GM23338 (cell line): ENCODE measurements around the gene SPATA31C1. TPM values are rescaled to one million over a fixed set of nuclear protein-coding genes. Genes with fewer than 3 reads are reported as not detected.

Experiments
- ATAC-seq: fragments of 200-7000 bp; cut with Tn5 transposase; 3 replicates; pipeline ENCODE4 v1.9.1; 2020
- DNase-seq: peaks from one replicate; pipeline ENCODE4 v3.0.0-alpha.2; 2015; ENCODE audit warnings: low spot score
- H2AFZ ChIP-seq: fragments of 200-600 bp; sonication (generic); 2 replicates; pipeline ENCODE4 v1.8.0; 2016; ENCODE audit warnings: antibody characterized with exemption, mild to moderate bottlenecking, moderate library complexity
- H3F3A ChIP-seq: fragments of 200-600 bp; sonication (generic); replicated peaks from 2 replicates; pipeline ENCODE4 v1.8.0; 2017; ENCODE audit warnings: antibody characterized with exemption, mixed run types, low read depth
- H3K27ac ChIP-seq: fragments of 200-600 bp; sonication (generic); 2 replicates; pipeline ENCODE4 v1.6.1; 2016; ENCODE audit warnings: low read depth
- H3K27me3 ChIP-seq: fragments of 200-600 bp; sonication (generic); 2 replicates; pipeline ENCODE4 v1.8.0; 2016; ENCODE audit warnings: mild to moderate bottlenecking, mixed run types, moderate library complexity; ENCODE audit not compliant: insufficient read depth
- H3K36me3 ChIP-seq: fragments of 200-600 bp; sonication (generic); 2 replicates; pipeline ENCODE4 v1.8.0; 2016; ENCODE audit warnings: mild to moderate bottlenecking; ENCODE audit not compliant: insufficient read depth
- H3K4me1 ChIP-seq: fragments of 200-600 bp; sonication (generic); 2 replicates; pipeline ENCODE4 v1.8.0; 2016; ENCODE audit warnings: mild to moderate bottlenecking, moderate library complexity; ENCODE audit not compliant: insufficient read depth
- H3K4me2 ChIP-seq: fragments of 200-600 bp; sonication (generic); 2 replicates; pipeline ENCODE4 v1.7.1; 2017; ENCODE audit warnings: mixed run types
- H3K4me3 ChIP-seq: fragments of 200-600 bp; sonication (generic); 2 replicates; pipeline ENCODE4 v1.6.1; 2016; ENCODE audit warnings: mixed run types
- H3K79me2 ChIP-seq: fragments of 200-600 bp; sonication (generic); replicated peaks from 2 replicates; pipeline ENCODE4 v1.8.0; 2017; ENCODE audit warnings: mild to moderate bottlenecking; ENCODE audit not compliant: insufficient read depth
- H3K9me2 ChIP-seq: fragments of 200-600 bp; sonication (generic); 2 replicates; pipeline ENCODE4 v1.8.0; 2017; ENCODE audit not compliant: insufficient read depth
- H4K20me1 ChIP-seq: fragments of 200-600 bp; sonication (generic); replicated peaks from 2 replicates; pipeline ENCODE4 v1.8.0; 2017; ENCODE audit warnings: mild to moderate bottlenecking; ENCODE audit not compliant: insufficient read depth
- H3K27ac Mint-ChIP-seq: 2 replicates; pipeline ENCODE4 v1.8.0; 2020; ENCODE audit warnings: inconsistent platforms, mild to moderate bottlenecking, moderate library complexity, mixed read lengths
- H3K27me3 Mint-ChIP-seq: 3 replicates; pipeline ENCODE4 v1.8.0; 2022; ENCODE audit warnings: low read depth, mild to moderate bottlenecking, moderate library complexity, mixed read lengths, inconsistent platforms; ENCODE audit not compliant: insufficient read depth, poor library complexity
- H3K36me3 Mint-ChIP-seq: 3 replicates; pipeline ENCODE4 v1.8.0; 2021; ENCODE audit warnings: low read depth, mild to moderate bottlenecking, inconsistent platforms, moderate library complexity, mixed read lengths
- H3K4me1 Mint-ChIP-seq: 3 replicates; pipeline ENCODE4 v1.8.0; 2020; ENCODE audit warnings: mild to moderate bottlenecking, inconsistent platforms, mixed read lengths
- H3K4me3 Mint-ChIP-seq: 3 replicates; pipeline ENCODE4 v1.8.0; 2021; ENCODE audit warnings: moderate library complexity, mild to moderate bottlenecking, inconsistent platforms, mixed read lengths
- H3K9me3 Mint-ChIP-seq: 3 replicates; pipeline ENCODE4 v1.8.0; 2020; ENCODE audit warnings: moderate library complexity, mild to moderate bottlenecking, inconsistent platforms, mixed read lengths
- CREB1 ChIP-seq: fragments of 250-450 bp; sonication (Bioruptor Pico); IDR thresholded peaks from 2 replicates; pipeline ENCODE4 v1.5.0; 2020; ENCODE audit warnings: low read depth, mild to moderate bottlenecking, moderate library complexity
- ETS1 ChIP-seq: IDR thresholded peaks from 2 replicates; pipeline ENCODE4 v1.6.1; 2016; ENCODE audit warnings: antibody characterized with exemption
- EZH2 ChIP-seq: fragments of 200-600 bp; sonication (generic); IDR thresholded peaks from one replicate; pipeline ENCODE4 v1.8.0; 2017; ENCODE audit warnings: antibody characterized with exemption, mild to moderate bottlenecking, low read depth; ENCODE audit not compliant: unreplicated experiment
- EZH2phosphoT487 ChIP-seq: fragments of 200-600 bp; sonication (generic); IDR thresholded peaks from one replicate; pipeline ENCODE4 v1.8.1; 2018; ENCODE audit warnings: antibody characterized with exemption; ENCODE audit not compliant: unreplicated experiment
- JUNB ChIP-seq: IDR thresholded peaks from one replicate; pipeline ENCODE4 v1.6.1; 2016; ENCODE audit warnings: antibody characterized with exemption; ENCODE audit not compliant: unreplicated experiment
- NANOG ChIP-seq: IDR thresholded peaks from 2 replicates; pipeline ENCODE4 v1.6.1; 2016; ENCODE audit warnings: antibody characterized with exemption, borderline replicate concordance
- POLR2AphosphoS5 ChIP-seq: IDR thresholded peaks from 2 replicates; pipeline ENCODE4 v1.6.1; 2016; ENCODE audit warnings: antibody characterized with exemption, low read depth
- STAT1 ChIP-seq: IDR thresholded peaks from one replicate; pipeline ENCODE4 v1.6.1; 2016; ENCODE audit warnings: antibody characterized with exemption; ENCODE audit not compliant: unreplicated experiment
- ZNF114 ChIP-seq: fragments of 250-450 bp; sonication (Bioruptor Pico); IDR thresholded peaks from 2 replicates; pipeline ENCODE4 v1.5.0; 2020; ENCODE audit warnings: mild to moderate bottlenecking, moderate library complexity
- ZNF331 ChIP-seq: fragments of 250-450 bp; sonication (Bioruptor Pico); IDR thresholded peaks from 2 replicates; pipeline ENCODE4 v1.5.0; 2020; ENCODE audit warnings: low read depth, mild to moderate bottlenecking, moderate library complexity
- ZNF462 ChIP-seq: fragments of 250-450 bp; sonication (Bioruptor Pico); IDR thresholded peaks from 2 replicates; pipeline ENCODE4 v1.5.0; 2020; ENCODE audit warnings: mild to moderate bottlenecking, moderate library complexity
- polyA plus RNA-seq: library from polyadenylated mRNA; unstranded; fragments of >200 nt; fragmentation: Nextera tagmentation; extraction: Ambion mirVana; gene quantifications from 2 replicates; pipeline ENCODE4 v1.2.1, GENCODE V29; 2016
- total RNA-seq: library from RNA; depleted of rRNA; stranded (reverse); fragments of >200 nt; shearing (Covaris generic); gene quantifications from 2 replicates; pipeline ENCODE4 v1.2.3, GENCODE V29; 2014
- TF ChIP-seq, protein P1 (sequence below), 2 experiments: fragments of 200-600 bp in 1 of 2; sonication (generic) in 1 of 2; conservative IDR thresholded peaks; 2 replicates each; pipeline versions ENCODE4 v1.5.1 to v1.6.1; 2016 to 2017; ENCODE audit warnings: antibody characterized with exemption in 2 of 2, low read depth in 2 of 2, mild to moderate bottlenecking in 2 of 2, moderate library complexity in 1 of 2
- TF ChIP-seq, protein P2 (sequence below): IDR thresholded peaks from one replicate; pipeline ENCODE4 v1.6.1; 2018; ENCODE audit warnings: antibody characterized with exemption; ENCODE audit not compliant: unreplicated experiment

SPATA31C1 gene
- total and polyA plus RNA-seq, 2 experiments from 2014 or later: not detected

- Mint-ChIP-seq H3K27ac (no peak overlapping the region), H3K4me3 (no peak overlapping the region), H3K36me3 (no peaks in the 10 kb centered on the region; the same call in 2 of the 3 replicates), H3K4me1 (peaks cover 3% of the 10 kb centered on the region), H3K27me3 (peaks cover 7% of the 10 kb centered on the region), H3K9me3 (peaks cover 2% of the 10 kb centered on the region; the same call in 2 of the 3 replicates)
- H4K20me1 ChIP-seq: no peaks in the 10 kb centered on the region
- DNase-seq (no peak), ATAC-seq (no peak)
- TF ChIP-seq, protein P1, sequence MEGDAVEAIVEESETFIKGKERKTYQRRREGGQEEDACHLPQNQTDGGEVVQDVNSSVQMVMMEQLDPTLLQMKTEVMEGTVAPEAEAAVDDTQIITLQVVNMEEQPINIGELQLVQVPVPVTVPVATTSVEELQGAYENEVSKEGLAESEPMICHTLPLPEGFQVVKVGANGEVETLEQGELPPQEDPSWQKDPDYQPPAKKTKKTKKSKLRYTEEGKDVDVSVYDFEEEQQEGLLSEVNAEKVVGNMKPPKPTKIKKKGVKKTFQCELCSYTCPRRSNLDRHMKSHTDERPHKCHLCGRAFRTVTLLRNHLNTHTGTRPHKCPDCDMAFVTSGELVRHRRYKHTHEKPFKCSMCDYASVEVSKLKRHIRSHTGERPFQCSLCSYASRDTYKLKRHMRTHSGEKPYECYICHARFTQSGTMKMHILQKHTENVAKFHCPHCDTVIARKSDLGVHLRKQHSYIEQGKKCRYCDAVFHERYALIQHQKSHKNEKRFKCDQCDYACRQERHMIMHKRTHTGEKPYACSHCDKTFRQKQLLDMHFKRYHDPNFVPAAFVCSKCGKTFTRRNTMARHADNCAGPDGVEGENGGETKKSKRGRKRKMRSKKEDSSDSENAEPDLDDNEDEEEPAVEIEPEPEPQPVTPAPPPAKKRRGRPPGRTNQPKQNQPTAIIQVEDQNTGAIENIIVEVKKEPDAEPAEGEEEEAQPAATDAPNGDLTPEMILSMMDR (conservative IDR thresholded peaks at IDR 0.05; ENCODE audit: low read depth in 2 of 2): no peak
- TF ChIP-seq STAT1 (no peak), JUNB (no peak), EZH2 (no peak), ZNF331 (no peak), ETS1 (no peak), CREB1 (CRISPR knock-in tag) (no peak), ZNF114 (CRISPR knock-in tag) (no peak), NANOG (no peak), EZH2phosphoT487 (no peak), POLR2AphosphoS5 (no peak), ZNF462 (CRISPR knock-in tag) (no peak)
- TF ChIP-seq, protein P2, sequence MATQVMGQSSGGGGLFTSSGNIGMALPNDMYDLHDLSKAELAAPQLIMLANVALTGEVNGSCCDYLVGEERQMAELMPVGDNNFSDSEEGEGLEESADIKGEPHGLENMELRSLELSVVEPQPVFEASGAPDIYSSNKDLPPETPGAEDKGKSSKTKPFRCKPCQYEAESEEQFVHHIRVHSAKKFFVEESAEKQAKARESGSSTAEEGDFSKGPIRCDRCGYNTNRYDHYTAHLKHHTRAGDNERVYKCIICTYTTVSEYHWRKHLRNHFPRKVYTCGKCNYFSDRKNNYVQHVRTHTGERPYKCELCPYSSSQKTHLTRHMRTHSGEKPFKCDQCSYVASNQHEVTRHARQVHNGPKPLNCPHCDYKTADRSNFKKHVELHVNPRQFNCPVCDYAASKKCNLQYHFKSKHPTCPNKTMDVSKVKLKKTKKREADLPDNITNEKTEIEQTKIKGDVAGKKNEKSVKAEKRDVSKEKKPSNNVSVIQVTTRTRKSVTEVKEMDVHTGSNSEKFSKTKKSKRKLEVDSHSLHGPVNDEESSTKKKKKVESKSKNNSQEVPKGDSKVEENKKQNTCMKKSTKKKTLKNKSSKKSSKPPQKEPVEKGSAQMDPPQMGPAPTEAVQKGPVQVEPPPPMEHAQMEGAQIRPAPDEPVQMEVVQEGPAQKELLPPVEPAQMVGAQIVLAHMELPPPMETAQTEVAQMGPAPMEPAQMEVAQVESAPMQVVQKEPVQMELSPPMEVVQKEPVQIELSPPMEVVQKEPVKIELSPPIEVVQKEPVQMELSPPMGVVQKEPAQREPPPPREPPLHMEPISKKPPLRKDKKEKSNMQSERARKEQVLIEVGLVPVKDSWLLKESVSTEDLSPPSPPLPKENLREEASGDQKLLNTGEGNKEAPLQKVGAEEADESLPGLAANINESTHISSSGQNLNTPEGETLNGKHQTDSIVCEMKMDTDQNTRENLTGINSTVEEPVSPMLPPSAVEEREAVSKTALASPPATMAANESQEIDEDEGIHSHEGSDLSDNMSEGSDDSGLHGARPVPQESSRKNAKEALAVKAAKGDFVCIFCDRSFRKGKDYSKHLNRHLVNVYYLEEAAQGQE: no peak
- no peaks in the 10 kb centered on the region for H3K79me2 ChIP-seq
- no peaks in the 10 kb centered on the region for H3K27me3 ChIP-seq
- H3K9me2 ChIP-seq: no peaks in the 10 kb centered on the region
- no peak overlapping the region for H3K4me2 ChIP-seq
- no peaks in the 10 kb centered on the region for H3K36me3 ChIP-seq
- H2AFZ ChIP-seq: no peak overlapping the region
- H3K4me3 ChIP-seq: no peak overlapping the region
- no peaks in the 10 kb centered on the region for H3F3A ChIP-seq
- H3K27ac ChIP-seq: no peak overlapping the region
- peaks cover 3% of the 10 kb centered on the region; the same call in 1 of the 2 replicates for H3K4me1 ChIP-seq
Measured at GRCh38 chr9:87886933-87887505, 30.7 kb upstream of the SPATA31C1 start.
